ENCODE data around the gene SDC4.

The SDC4 gene

DNA sequence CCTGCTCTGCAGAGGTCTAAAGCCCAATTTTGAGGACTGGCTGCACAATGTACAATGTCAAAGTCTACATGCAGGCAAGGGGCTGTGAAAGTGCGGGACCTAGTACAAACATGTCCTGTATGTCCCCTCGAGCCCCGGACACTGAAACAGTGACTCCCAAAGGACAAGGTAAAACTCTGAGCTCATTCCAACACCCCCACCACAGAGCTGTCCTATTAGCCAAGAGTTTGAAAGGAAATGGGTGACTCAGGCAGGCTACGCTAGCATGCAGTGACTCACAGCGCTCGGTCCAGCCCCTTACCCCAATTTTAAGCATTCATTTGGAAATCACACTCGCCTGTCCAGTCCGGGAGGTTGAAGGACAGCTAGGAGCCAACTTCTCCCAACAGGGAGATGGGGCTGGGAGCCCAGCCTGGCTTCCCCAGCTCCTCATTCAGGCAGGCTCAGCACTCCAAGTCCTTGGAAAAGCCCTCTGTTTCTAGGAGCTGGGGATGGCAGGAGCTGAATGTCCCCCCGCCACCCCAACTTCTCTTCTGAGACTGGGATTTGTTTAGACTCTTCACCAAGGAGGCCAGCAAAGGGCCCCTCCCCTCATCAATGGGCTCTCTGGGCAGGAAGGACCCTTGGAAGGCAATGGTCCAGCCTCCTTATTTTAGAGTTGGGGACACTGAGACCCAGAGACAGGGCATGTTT lies 3.9 kb downstream of the SDC4 start:
- Histone ChIP-seq H3K9me3 (ENCODE audit: control insufficient read depth in 5 of 5, low read length in 5 of 5) (no peaks in the 10 kb centered on the region), H3K27me3 (ENCODE audit: control insufficient read depth in 5 of 5, insufficient read depth in 4 of 5, low read length in 5 of 5) (no peaks in the 10 kb centered on the region), H3K4me1 (ENCODE audit: control insufficient read depth in 5 of 5, insufficient read depth in 5 of 5, low read length in 5 of 5) (peaks cover 20 to 81% (median 72%) of the 10 kb centered on the region in 5 donors), H3K36me3 (ENCODE audit: control insufficient read depth in 5 of 5, insufficient read depth in 5 of 5, low read length in 5 of 5) (peaks cover 0 to 10% (median 4%) of the 10 kb centered on the region in 5 donors), H3K9ac (ENCODE audit: low read length in 5 of 5) (peak overlapping the region; percentile 42 to 73 (median 65)), H3K27ac (ENCODE audit: low read depth, low read length) (peak overlapping the region; percentile 92), H3K4me3 (ENCODE audit: low read depth in 1 of 5, low read length in 5 of 5) (peak overlapping the region in 3 of 5 donors; percentile 0 to 39 (median 26))

DNA sequence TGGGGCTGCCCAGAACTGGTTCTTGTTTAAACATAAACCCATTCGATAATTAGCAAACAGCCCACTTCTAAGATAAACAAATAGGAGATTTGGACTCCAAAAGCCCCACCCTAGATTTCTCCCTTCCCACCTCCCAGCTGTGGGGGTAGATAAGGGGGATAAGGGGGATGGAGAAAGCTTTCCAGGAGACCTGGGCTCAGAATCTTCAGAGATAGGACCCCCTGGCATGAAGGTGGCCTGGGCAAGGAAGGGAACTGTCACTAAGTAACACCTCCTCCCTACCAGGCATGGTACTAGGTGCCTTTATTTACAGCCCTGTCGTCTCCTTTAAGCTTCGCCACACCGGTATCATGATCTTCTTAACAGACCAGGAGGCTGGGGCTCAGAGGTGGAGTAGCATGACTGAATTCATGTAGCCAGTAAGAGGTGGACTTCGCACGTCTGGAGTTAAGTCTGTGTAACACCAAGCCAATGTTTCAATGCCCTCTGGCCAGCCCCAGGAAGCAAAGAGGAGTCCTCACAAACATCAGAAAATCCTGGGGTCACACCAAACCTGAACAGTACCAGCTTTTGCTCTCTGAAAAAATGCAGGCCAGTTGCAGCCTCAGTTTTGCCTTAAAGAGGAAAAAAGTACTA lies 4.6 kb downstream of the SDC4 start:
- H3K27ac ChIP-seq (ENCODE audit: low read depth, low read length), result peak overlapping the region; percentile 92
- H3K4me1 ChIP-seq (ENCODE audit: control insufficient read depth in 5 of 5, insufficient read depth in 5 of 5, low read length in 5 of 5), result peaks cover 20 to 86% (median 76%) of the 10 kb centered on the region in 5 donors
- peak overlapping the region in 3 of 5 donors; percentile 8 to 29 (median 19) for H3K4me3 ChIP-seq (ENCODE audit: low read depth in 1 of 5, low read length in 5 of 5)

DNA sequence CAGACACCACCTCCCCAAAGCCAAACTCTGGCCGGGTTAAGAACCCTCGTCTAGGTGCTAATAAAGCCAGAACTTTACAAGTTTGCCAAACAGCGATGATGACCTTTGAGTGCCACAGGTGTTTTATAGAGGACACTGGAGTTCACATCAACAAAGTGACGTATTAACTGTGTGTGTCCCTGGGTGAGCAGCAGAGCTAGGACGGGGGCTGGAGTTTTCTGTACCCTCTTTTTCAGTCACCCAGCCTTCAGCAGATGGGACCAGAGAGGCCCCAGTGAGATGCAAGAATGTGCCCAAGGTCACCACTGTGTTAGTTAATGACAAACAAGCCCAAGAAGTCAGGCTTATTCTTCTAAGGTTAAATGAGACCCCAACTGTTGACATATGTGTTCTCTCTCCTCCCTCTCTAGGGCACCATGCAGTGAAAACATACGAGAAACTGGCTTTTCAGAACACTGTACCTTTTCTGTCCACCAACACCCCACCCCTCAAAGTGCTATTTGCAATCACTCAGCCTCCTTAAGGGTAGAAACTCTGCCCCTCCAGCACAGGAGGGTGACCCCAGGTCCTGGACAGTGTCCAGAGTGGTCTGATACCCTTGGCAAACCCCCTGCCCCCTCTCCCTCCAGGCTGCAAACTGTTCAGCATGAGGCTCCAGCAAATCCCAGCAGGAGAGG lies 5.2 kb downstream of the SDC4 start:
- Histone ChIP-seq H3K9me3 (ENCODE audit: control insufficient read depth in 5 of 5, low read length in 5 of 5) (no peaks in the 10 kb centered on the region), H3K36me3 (ENCODE audit: control insufficient read depth in 5 of 5, insufficient read depth in 5 of 5, low read length in 5 of 5) (peaks cover 0 to 10% (median 4%) of the 10 kb centered on the region in 5 donors), H3K4me3 (ENCODE audit: low read depth in 1 of 5, low read length in 5 of 5) (peak overlapping the region in 1 of 5 donors; percentile 3), H3K27me3 (ENCODE audit: control insufficient read depth in 5 of 5, insufficient read depth in 4 of 5, low read length in 5 of 5) (no peaks in the 10 kb centered on the region), H3K4me1 (ENCODE audit: control insufficient read depth in 5 of 5, insufficient read depth in 5 of 5, low read length in 5 of 5) (peaks cover 20 to 90% (median 81%) of the 10 kb centered on the region in 5 donors), H3K27ac (ENCODE audit: low read depth, low read length) (peak overlapping the region; percentile 92), H3K9ac (ENCODE audit: low read length in 5 of 5) (peak overlapping the region in 4 of 5 donors; percentile 33 to 68 (median 42))

More for the DNA sequence above, 4.6 kb downstream of the SDC4 start:
- H3K9me3 ChIP-seq (ENCODE audit: control insufficient read depth in 5 of 5, low read length in 5 of 5), result no peaks in the 10 kb centered on the region
- peaks cover 0 to 10% (median 4%) of the 10 kb centered on the region in 5 donors for H3K36me3 ChIP-seq (ENCODE audit: control insufficient read depth in 5 of 5, insufficient read depth in 5 of 5, low read length in 5 of 5)
- H3K27me3 ChIP-seq (ENCODE audit: control insufficient read depth in 5 of 5, insufficient read depth in 4 of 5, low read length in 5 of 5), result no peaks in the 10 kb centered on the region
- peak overlapping the region in 4 of 5 donors; percentile 42 to 73 (median 56) for H3K9ac ChIP-seq (ENCODE audit: low read length in 5 of 5)

DNA sequence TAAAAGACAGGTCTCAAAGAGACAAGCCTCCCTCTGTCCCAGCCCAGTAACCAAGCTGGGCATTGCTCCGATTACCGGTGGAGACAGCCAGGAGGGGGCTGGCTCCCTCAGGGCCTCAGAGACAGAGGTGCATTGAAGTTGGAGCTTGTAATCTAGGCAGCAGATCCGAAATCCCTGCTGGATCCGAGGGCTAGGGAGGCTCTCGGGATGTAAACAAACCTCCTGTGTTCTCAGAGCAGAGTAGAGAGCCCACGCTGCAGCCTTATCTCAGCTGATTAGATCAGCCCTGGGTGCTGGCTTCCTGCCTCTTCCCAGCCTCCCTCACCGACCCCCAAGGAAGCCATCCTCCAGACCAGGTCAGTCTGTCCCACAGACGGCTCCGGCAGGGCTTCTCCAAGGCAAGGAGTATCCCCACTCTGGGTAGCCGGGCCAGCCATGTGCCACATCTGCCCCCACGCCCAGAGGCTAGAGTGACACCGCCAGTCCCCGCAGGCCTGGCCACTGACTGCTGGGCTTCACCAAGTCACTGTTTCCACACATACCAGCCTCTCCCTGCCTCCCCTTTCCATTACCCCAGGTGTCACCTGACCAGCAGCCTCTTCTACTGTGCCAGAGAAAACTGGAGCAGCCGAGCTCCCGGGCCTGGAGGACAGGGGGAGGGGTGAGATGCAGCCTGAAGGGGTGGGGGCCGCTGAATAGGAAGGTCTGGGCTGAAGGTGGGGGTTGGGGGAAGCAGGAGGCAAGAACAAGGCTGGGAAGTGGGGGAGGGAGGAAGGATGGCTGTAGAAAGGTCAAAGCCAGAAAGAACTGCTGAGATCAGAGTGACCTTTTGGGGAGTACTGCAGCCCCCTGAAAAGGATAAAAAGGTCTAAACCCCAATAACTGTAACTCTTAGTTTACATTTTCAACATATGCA lies 6.0 kb downstream of the SDC4 start:
- Histone ChIP-seq H3K9ac (ENCODE audit: low read length in 5 of 5) (peak overlapping the region; percentile 0 to 57 (median 29)), H3K9me3 (ENCODE audit: control insufficient read depth in 5 of 5, low read length in 5 of 5) (no peaks in the 10 kb centered on the region), H3K27ac (ENCODE audit: low read depth, low read length) (peak overlapping the region; percentile 92), H3K4me1 (ENCODE audit: control insufficient read depth in 5 of 5, insufficient read depth in 5 of 5, low read length in 5 of 5) (peaks cover 20 to 91% (median 81%) of the 10 kb centered on the region in 5 donors), H3K27me3 (ENCODE audit: control insufficient read depth in 5 of 5, insufficient read depth in 4 of 5, low read length in 5 of 5) (no peaks in the 10 kb centered on the region), H3K36me3 (ENCODE audit: control insufficient read depth in 5 of 5, insufficient read depth in 5 of 5, low read length in 5 of 5) (peaks cover 0 to 10% (median 4%) of the 10 kb centered on the region in 5 donors), H3K4me3 (ENCODE audit: low read depth in 1 of 5, low read length in 5 of 5) (peak overlapping the region in 4 of 5 donors; percentile 6 to 40 (median 13))

DNA sequence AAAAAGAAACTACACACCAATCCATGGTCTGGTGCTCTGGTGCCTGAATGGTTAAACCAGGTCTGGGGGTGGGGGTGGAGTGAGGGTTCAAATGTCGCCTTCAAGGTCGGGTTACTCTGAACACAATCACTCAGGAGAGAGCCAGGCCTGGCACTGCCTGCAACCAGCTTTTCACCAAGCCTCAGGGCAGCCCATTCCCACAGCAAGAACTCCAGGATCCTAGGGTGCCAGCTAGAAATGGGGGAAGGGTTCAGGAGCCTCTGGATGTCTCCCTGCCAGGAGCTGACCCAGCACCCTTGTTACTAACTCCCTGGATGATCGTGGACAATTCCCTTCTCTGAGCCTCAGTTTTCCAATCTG lies 6.7 kb downstream of the SDC4 start:
- Histone ChIP-seq H3K9me3 (ENCODE audit: control insufficient read depth in 5 of 5, low read length in 5 of 5) (no peaks in the 10 kb centered on the region), H3K4me3 (ENCODE audit: low read depth in 1 of 5, low read length in 5 of 5) (peak overlapping the region in 2 of 5 donors; percentile 17 to 40), H3K9ac (ENCODE audit: low read length in 5 of 5) (peak overlapping the region in 4 of 5 donors; percentile 0 to 57 (median 38)), H3K27ac (ENCODE audit: low read depth, low read length) (peak overlapping the region; percentile 92), H3K27me3 (ENCODE audit: control insufficient read depth in 5 of 5, insufficient read depth in 4 of 5, low read length in 5 of 5) (no peaks in the 10 kb centered on the region), H3K36me3 (ENCODE audit: control insufficient read depth in 5 of 5, insufficient read depth in 5 of 5, low read length in 5 of 5) (peaks cover 0 to 10% (median 4%) of the 10 kb centered on the region in 5 donors), H3K4me1 (ENCODE audit: control insufficient read depth in 5 of 5, insufficient read depth in 5 of 5, low read length in 5 of 5) (peaks cover 20 to 91% (median 81%) of the 10 kb centered on the region in 5 donors)

DNA sequence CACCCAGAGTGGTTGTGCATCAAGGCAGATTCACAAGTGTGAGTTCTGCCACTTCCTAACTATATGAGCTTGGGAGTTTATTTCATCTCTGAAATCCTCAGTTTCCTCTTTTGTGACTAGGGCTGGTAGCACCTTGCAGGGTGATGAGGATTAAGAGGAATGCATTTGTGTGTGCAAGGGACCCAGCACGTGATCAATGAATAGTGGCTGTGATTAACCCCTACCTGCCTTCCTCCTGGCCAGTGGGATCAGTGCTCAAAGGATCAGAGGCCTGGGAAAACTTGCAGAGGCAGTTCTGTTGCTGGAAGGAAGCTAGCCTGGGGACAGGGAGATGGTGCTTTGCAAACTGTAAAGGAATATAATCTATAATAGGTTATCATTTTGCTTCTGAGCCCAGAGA lies 7.3 kb downstream of the SDC4 start:
- Histone ChIP-seq H3K9ac (ENCODE audit: low read length in 5 of 5) (no peak overlapping the region), H3K36me3 (ENCODE audit: control insufficient read depth in 5 of 5, insufficient read depth in 5 of 5, low read length in 5 of 5) (peaks cover 0 to 10% (median 4%) of the 10 kb centered on the region in 5 donors), H3K9me3 (ENCODE audit: control insufficient read depth in 5 of 5, low read length in 5 of 5) (no peaks in the 10 kb centered on the region), H3K4me3 (ENCODE audit: low read depth in 1 of 5, low read length in 5 of 5) (no peak overlapping the region), H3K27ac (ENCODE audit: low read depth, low read length) (no peak overlapping the region), H3K27me3 (ENCODE audit: control insufficient read depth in 5 of 5, insufficient read depth in 4 of 5, low read length in 5 of 5) (no peaks in the 10 kb centered on the region), H3K4me1 (ENCODE audit: control insufficient read depth in 5 of 5, insufficient read depth in 5 of 5, low read length in 5 of 5) (peaks cover 20 to 90% (median 77%) of the 10 kb centered on the region in 5 donors)

DNA sequence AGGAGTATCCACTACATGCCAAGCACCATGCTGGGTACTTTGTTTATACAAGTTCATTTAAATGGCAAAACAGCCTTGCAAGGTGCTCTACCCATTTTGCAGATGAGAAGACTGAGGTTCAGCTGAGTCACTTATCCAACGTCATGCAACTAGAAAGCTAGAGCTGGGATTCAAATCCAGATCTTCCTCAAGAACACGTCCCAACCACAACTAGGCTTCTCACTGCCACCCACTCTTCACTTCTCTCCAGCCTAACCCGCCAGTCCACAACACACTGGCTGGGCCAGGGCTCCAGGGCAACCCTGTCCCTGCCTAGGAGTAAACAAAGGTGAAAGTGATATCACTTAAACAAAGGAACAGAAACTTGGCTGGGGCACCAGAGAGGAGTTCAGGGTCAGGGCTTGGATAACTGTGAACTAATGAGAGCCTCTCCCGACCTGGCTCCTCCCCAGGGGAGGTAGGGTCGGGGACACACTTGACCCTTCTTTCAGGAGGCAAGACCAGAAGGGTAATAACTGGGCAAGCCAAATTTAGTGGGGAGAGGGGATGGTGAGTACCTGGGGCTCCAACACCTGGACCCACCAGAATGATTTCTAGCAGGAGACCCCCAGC lies 7.9 kb downstream of the SDC4 start:
- Histone ChIP-seq H3K4me3 (ENCODE audit: low read depth in 1 of 5, low read length in 5 of 5) (no peak overlapping the region), H3K27me3 (ENCODE audit: control insufficient read depth in 5 of 5, insufficient read depth in 4 of 5, low read length in 5 of 5) (no peaks in the 10 kb centered on the region), H3K9me3 (ENCODE audit: control insufficient read depth in 5 of 5, low read length in 5 of 5) (no peaks in the 10 kb centered on the region), H3K27ac (ENCODE audit: low read depth, low read length) (no peak overlapping the region), H3K9ac (ENCODE audit: low read length in 5 of 5) (no peak overlapping the region), H3K36me3 (ENCODE audit: control insufficient read depth in 5 of 5, insufficient read depth in 5 of 5, low read length in 5 of 5) (peaks cover 0 to 15% (median 4%) of the 10 kb centered on the region in 5 donors), H3K4me1 (ENCODE audit: control insufficient read depth in 5 of 5, insufficient read depth in 5 of 5, low read length in 5 of 5) (peaks cover 17 to 84% (median 71%) of the 10 kb centered on the region in 5 donors)

DNA sequence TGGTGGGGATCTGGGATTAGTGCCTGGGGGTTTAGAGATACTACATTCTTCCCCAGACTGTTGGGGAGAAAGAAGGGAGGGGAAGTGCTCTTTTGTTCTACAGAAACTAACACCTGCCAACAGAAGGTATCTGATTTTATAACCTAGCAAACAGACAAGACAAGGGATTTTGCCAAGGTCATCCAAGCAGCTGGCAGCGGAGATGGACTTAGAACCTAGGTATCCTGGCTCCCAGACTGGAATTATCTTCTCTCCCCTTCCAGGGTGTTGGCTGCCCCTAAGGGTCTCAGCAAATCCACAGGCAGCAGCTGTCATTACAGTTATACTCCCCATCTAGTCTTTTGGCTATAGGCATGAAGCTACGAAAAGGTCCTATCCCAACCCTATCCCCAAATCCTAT lies 8.4 kb downstream of the SDC4 start:
- Histone ChIP-seq H3K4me1 (ENCODE audit: control insufficient read depth in 5 of 5, insufficient read depth in 5 of 5, low read length in 5 of 5) (peaks cover 17 to 78% (median 66%) of the 10 kb centered on the region in 5 donors), H3K4me3 (ENCODE audit: low read depth in 1 of 5, low read length in 5 of 5) (no peak overlapping the region), H3K36me3 (ENCODE audit: control insufficient read depth in 5 of 5, insufficient read depth in 5 of 5, low read length in 5 of 5) (peaks cover 0 to 21% (median 5%) of the 10 kb centered on the region in 5 donors), H3K27me3 (ENCODE audit: control insufficient read depth in 5 of 5, insufficient read depth in 4 of 5, low read length in 5 of 5) (no peaks in the 10 kb centered on the region), H3K27ac (ENCODE audit: low read depth, low read length) (no peak overlapping the region), H3K9me3 (ENCODE audit: control insufficient read depth in 5 of 5, low read length in 5 of 5) (no peaks in the 10 kb centered on the region), H3K9ac (ENCODE audit: low read length in 5 of 5) (no peak overlapping the region)

DNA sequence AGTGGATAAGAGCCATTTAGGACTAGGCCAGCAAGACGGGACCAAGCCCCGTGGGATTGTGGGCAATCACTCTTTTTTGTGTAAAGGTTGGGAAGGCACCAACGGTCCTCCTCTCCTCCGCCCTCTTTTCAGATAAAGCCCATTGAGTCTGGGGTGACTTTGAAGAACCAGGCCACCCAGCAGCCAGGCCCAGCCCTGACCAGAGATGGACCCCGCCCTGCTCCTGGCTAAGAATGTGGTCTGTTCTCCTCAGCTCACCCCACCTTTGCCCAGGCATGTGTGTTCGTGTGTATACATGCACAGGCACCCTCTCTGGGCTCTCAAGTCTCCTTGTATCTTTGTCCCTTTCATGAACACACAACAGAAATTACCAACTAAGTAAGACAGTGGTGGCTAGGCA lies 9.1 kb downstream of the SDC4 start:
- peaks cover 0 to 23% (median 6%) of the 10 kb centered on the region in 5 donors for H3K36me3 ChIP-seq (ENCODE audit: control insufficient read depth in 5 of 5, insufficient read depth in 5 of 5, low read length in 5 of 5)
- H3K9ac ChIP-seq (ENCODE audit: low read length in 5 of 5), result no peak overlapping the region
- peaks cover 13 to 71% (median 59%) of the 10 kb centered on the region in 5 donors for H3K4me1 ChIP-seq (ENCODE audit: control insufficient read depth in 5 of 5, insufficient read depth in 5 of 5, low read length in 5 of 5)
- no peak overlapping the region for H3K4me3 ChIP-seq (ENCODE audit: low read depth in 1 of 5, low read length in 5 of 5)
- H3K27me3 ChIP-seq (ENCODE audit: control insufficient read depth in 5 of 5, insufficient read depth in 4 of 5, low read length in 5 of 5), result no peaks in the 10 kb centered on the region
- peak overlapping the region; percentile 69 for H3K27ac ChIP-seq (ENCODE audit: low read depth, low read length)
- H3K9me3 ChIP-seq (ENCODE audit: control insufficient read depth in 5 of 5, low read length in 5 of 5), result no peaks in the 10 kb centered on the region
